Fibroblast of pulmonary artery (primary cell): ENCODE measurements around the gene CAMK2N2.

Experiments
- DNase-seq: peaks from one replicate; pipeline ENCODE4 v3.0.0-alpha.2; 2010; ENCODE audit warnings: low read depth
- H3K4me3 ChIP-seq: replicated peaks from 2 replicates; pipeline ENCODE4 v1.5.1; 2011; ENCODE audit warnings: low read depth, mild to moderate bottlenecking, control low read depth, low read length, moderate library complexity
- CTCF ChIP-seq: IDR thresholded peaks from 2 replicates; pipeline ENCODE4 v1.5.1; 2011; ENCODE audit warnings: mild to moderate bottlenecking, control low read depth, low read length, inconsistent platforms; ENCODE audit errors: missing control alignments

Gene CAMK2N2

GRCh38 chr3:184249412-184250166 lies 11.8 kb downstream of the CAMK2N2 start, which contains the start of gene EEF1AKMT4:
Gene EEF1AKMT4 (plus strand): TSS chr3:184249672. CDS start chr3:184249695, 23 bp downstream.
- peak within 1 kb of the TSS; percentile 73 for H3K4me3 ChIP-seq
- peak; percentile 99 for DNase-seq
- TF ChIP-seq CTCF = peak; percentile 46

GRCh38 chr3:184248454-184249411 lies 12.6 kb downstream of the CAMK2N2 start, which contains the start of gene ALG3:
Gene ALG3 (minus strand): TSS chr3:184248962. CDS start chr3:184248940, 22 bp downstream.
- H3K4me3 ChIP-seq = peak within 1 kb of the TSS; percentile 73
- TF ChIP-seq CTCF = no peak
- peak; percentile 93 for DNase-seq

- H3K4me3 ChIP-seq = no peak overlapping the region
- no peak for TF ChIP-seq CTCF
- DNase-seq = no peak
Observed at GRCh38 chr3:184242297-184242685, 19.1 kb downstream of the CAMK2N2 start.

GRCh38 chr3:184241447-184242296 lies 19.7 kb downstream of the CAMK2N2 start:
- DNase-seq = peak; percentile 53
- TF ChIP-seq CTCF = peak; percentile 57
- no peak overlapping the region for H3K4me3 ChIP-seq

- no peak for DNase-seq
- H3K4me3 ChIP-seq = no peak overlapping the region
- TF ChIP-seq CTCF = no peak
Observed at GRCh38 chr3:184241141-184241446, 20.3 kb downstream of the CAMK2N2 start.

GRCh38 chr3:184240384-184241140 lies 20.8 kb downstream of the CAMK2N2 start:
- no peak for TF ChIP-seq CTCF
- DNase-seq = peak; percentile 44
- H3K4me3 ChIP-seq = no peak overlapping the region
